Hepatocyte (in vitro differentiated cells): ENCODE results near the gene GUCY2D.

Experiments used
- EZH2 ChIP-seq: fragments of 200-600 bp; sonication (generic); IDR thresholded peaks from 2 replicates; pipeline ENCODE4 v1.6.1; 2016; ENCODE audit warnings: antibody characterized with exemption, mild to moderate bottlenecking, borderline replicate concordance
- TF ChIP-seq, protein P1 (sequence below): fragments of 200-600 bp; sonication (generic); IDR thresholded peaks from 2 replicates; pipeline ENCODE4 v1.5.1; 2016; ENCODE audit warnings: antibody characterized with exemption, mild to moderate bottlenecking; ENCODE audit not compliant: poor library complexity

DNA sequence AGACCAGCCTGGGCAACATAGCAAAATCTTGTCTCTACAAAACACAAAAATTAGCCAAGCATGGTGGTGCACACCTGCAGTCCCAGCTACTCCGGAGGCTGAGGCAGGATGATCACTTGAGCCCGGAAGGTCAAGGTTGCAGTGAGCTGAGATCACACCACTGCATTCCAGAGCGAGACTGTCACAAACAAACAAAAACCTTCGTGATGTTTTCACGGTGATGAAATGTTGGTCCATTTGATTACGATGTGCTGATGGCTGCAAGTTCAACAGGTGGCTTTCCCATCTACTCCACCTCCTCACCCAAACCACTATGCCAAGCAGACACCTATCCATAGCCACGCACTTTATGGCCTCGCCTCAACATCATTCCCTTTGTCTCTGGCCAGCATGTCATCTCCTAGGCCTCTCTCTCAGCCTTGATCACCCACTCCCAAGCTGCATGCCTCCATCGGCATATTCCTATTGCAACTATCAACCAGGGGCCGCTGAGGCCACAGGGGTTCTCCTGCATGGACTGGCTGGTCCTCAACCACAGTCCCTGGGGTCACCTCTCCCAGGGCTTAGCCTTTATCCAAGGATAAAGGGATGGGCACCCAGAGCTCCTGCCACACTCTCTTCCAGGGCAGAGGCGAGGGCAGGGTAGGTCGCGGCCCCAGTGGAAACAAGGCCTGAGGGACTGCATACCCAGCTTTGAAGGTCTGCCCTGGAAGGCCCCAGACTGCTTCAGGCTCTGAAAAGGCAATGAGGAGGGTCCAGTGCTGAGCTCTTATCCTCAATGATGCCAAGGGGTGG is 19.3 kb downstream of the GUCY2D start:
- TF ChIP-seq, protein P1, sequence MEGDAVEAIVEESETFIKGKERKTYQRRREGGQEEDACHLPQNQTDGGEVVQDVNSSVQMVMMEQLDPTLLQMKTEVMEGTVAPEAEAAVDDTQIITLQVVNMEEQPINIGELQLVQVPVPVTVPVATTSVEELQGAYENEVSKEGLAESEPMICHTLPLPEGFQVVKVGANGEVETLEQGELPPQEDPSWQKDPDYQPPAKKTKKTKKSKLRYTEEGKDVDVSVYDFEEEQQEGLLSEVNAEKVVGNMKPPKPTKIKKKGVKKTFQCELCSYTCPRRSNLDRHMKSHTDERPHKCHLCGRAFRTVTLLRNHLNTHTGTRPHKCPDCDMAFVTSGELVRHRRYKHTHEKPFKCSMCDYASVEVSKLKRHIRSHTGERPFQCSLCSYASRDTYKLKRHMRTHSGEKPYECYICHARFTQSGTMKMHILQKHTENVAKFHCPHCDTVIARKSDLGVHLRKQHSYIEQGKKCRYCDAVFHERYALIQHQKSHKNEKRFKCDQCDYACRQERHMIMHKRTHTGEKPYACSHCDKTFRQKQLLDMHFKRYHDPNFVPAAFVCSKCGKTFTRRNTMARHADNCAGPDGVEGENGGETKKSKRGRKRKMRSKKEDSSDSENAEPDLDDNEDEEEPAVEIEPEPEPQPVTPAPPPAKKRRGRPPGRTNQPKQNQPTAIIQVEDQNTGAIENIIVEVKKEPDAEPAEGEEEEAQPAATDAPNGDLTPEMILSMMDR = no peak
- TF ChIP-seq EZH2 = no peak
